K562 (cell line): ENCODE data around the gene SKOR1. TPM values are rescaled to one million over a fixed set of nuclear protein-coding genes. Genes with fewer than 3 reads are reported as not detected.

Source experiments
- ATAC-seq: fragments of 200-7000 bp; cut with Tn5 transposase; 3 replicates; pipeline ENCODE4 v1.9.1; 2020; ENCODE audit warnings: moderate library complexity
- BruUV-seq: library from RNA; stranded (reverse); fragments of 400-500 nt; replicated peaks from 2 replicates; lab custom pipeline; 2021; lab: Mats Ljungman, UMichigan
- CTCF ChIA-PET: fragments of 300-600 bp; formaldehyde crosslinking; extraction: SDS; loops from one replicate; lab custom pipeline; 2021; ENCODE audit warnings: low intra/inter-chr PET ratio; lab: Yijun Ruan, JAX
- POLR2A ChIA-PET: fragments of 300-600, 350-650 bp; sonication (Branson Sonifier 250); formaldehyde crosslinking; extraction: SDS; loops from one replicate; lab custom pipeline; 2021; ENCODE audit warnings: antibody characterized with exemption, inconsistent platforms; lab: Yijun Ruan, JAX
- DNase-seq, 4 experiments: peaks; one replicate each; pipeline versions ENCODE4 v3.0.0 to v3.0.0-alpha.2; 2011 to 2018; ENCODE audit warnings: low spot score in 3 of 4, mixed read lengths in 3 of 4; ENCODE audit errors: extremely low read depth in 1 of 4
- FAIRE-seq: peaks from 2 replicates; lab custom pipeline; 2011; peaks lifted over from hg19 to GRCh38; lab: Jason Lieb, UNC
- H2AFZ ChIP-seq: 2 replicates; pipeline ENCODE4 v1.6.0; 2011; ENCODE audit warnings: low read depth, low read length, control low read depth, inconsistent platforms
- H3K27ac ChIP-seq: fragments of 200-600 bp; 3 replicates; pipeline ENCODE4 v1.8.0; 2011; ENCODE audit warnings: low read depth, mild to moderate bottlenecking, control low read depth, inconsistent platforms, low read length, moderate library complexity, mixed read lengths; ENCODE audit errors: extremely low read depth
- H3K27me3 ChIP-seq, 2 experiments: fragments of 300-600 bp in 1 of 2; 2 replicates in 1 of 2; 3 replicates in 1 of 2; pipeline versions ENCODE4 v1.6.0 to v1.8.0; 2011; ENCODE audit warnings: inconsistent platforms in 2 of 2, low read length in 2 of 2, mild to moderate bottlenecking in 1 of 2, mixed read lengths in 1 of 2, moderate library complexity in 1 of 2; ENCODE audit not compliant: control insufficient read depth in 2 of 2, insufficient read depth in 2 of 2
- H3K36me3 ChIP-seq: fragments of 300-600 bp; 3 replicates; pipeline ENCODE4 v1.8.0; 2011; ENCODE audit warnings: mild to moderate bottlenecking, low read length, inconsistent platforms; ENCODE audit not compliant: control insufficient read depth, insufficient read depth
- H3K4me1 ChIP-seq, 2 experiments: fragments of 200-600 bp in 1 of 2; replicated peaks in 1 of 2; 2 replicates in 1 of 2; 3 replicates in 1 of 2; pipeline versions ENCODE4 v1.5.1 to v1.8.0; 2011; ENCODE audit warnings: inconsistent platforms in 2 of 2, low read length in 2 of 2, mild to moderate bottlenecking in 1 of 2, mixed read lengths in 1 of 2, moderate library complexity in 1 of 2; ENCODE audit not compliant: control insufficient read depth in 2 of 2, insufficient read depth in 2 of 2
- H3K4me2 ChIP-seq: 2 replicates; pipeline ENCODE4 v1.6.1; 2011; ENCODE audit warnings: low read length, control low read depth, inconsistent platforms, mixed read lengths; ENCODE audit not compliant: insufficient read depth
- H3K4me3 ChIP-seq: fragments of 200-600 bp; sonication (generic), shearing (Covaris generic); 2 replicates; pipeline ENCODE4 v1.5.1; 2016; ENCODE audit warnings: control low read depth, inconsistent platforms
- H3K79me2 ChIP-seq: fragments of 200-600 bp; 3 replicates; pipeline ENCODE4 v1.8.0; 2011; ENCODE audit warnings: low read length, inconsistent platforms; ENCODE audit not compliant: control insufficient read depth, insufficient read depth
- H3K9ac ChIP-seq, 2 experiments: 2 replicates each; pipeline versions ENCODE4 v1.6.0 to v1.6.1; 2011; ENCODE audit warnings: low read depth in 2 of 2, low read length in 2 of 2, control low read depth in 1 of 2, inconsistent platforms in 1 of 2, mild to moderate bottlenecking in 1 of 2, mixed read lengths in 1 of 2; ENCODE audit not compliant: insufficient read depth in 1 of 2
- H3K9me1 ChIP-seq: one replicate; pipeline ENCODE4 v1.6.0; 2011; ENCODE audit warnings: inconsistent platforms, mild to moderate bottlenecking, low read length, moderate library complexity; ENCODE audit not compliant: control insufficient read depth, insufficient read depth
- H3K9me3 ChIP-seq: replicated peaks from 2 replicates; pipeline ENCODE4 v1.5.1; 2011; ENCODE audit warnings: low read depth, low read length, inconsistent platforms; ENCODE audit not compliant: control insufficient read depth, insufficient read depth
- H4K20me1 ChIP-seq: replicated peaks from 2 replicates; pipeline ENCODE4 v1.6.1; 2011; ENCODE audit warnings: low read length, inconsistent platforms, mixed read lengths; ENCODE audit not compliant: control insufficient read depth, insufficient read depth
- ATF7 ChIP-seq: fragments of 450-650 bp; IDR thresholded peaks from 2 replicates; pipeline ENCODE4 v1.7.1; 2014; ENCODE audit warnings: mild to moderate bottlenecking, moderate library complexity
- HNRNPL ChIP-seq: fragments of 200-400 bp; formaldehyde crosslinking; IDR thresholded peaks from 2 replicates; pipeline ENCODE4 v1.6.1; 2017; ENCODE audit warnings: low read depth, mild to moderate bottlenecking, low read length
- MEF2D ChIP-seq: conservative IDR thresholded peaks from 2 replicates; pipeline ENCODE4 v1.6.1; 2016; ENCODE audit warnings: low read depth, missing genetic modification characterization, missing compliant biosample characterization
- RNF2 ChIP-seq: sonication (generic); IDR thresholded peaks from 2 replicates; pipeline ENCODE4 v1.6.1; 2016
- SMAD1 ChIP-seq: fragments of 150-350 bp; IDR thresholded peaks from 2 replicates; pipeline ENCODE4 v1.6.1; 2014; ENCODE audit warnings: low read length, low read depth; ENCODE audit not compliant: partially characterized antibody
- ZNF146 ChIP-seq: IDR thresholded peaks from one replicate; pipeline ENCODE4 v1.6.1; 2018; ENCODE audit warnings: missing compliant biosample characterization; ENCODE audit not compliant: unreplicated experiment
- ZNF174 ChIP-seq: fragments of 250-450 bp; sonication (Bioruptor Pico); IDR thresholded peaks from 2 replicates; pipeline ENCODE4 v1.4.0; 2020; ENCODE audit warnings: mild to moderate bottlenecking
- ZNF316 ChIP-seq: fragments of 450-650 bp; IDR thresholded peaks from 2 replicates; pipeline ENCODE4 v1.6.1; 2016
- ZNF354B ChIP-seq: fragments of 250-450 bp; sonication (Bioruptor Pico); IDR thresholded peaks from 2 replicates; pipeline ENCODE4 v1.4.0; 2020
- WGBS: fragments of 100-300 bp; shearing (Covaris generic); methylation state at CpG from one replicate; pipeline ENCODE4 v1.1.6; 2016; ENCODE audit warnings: low coverage, mixed read lengths; ENCODE audit not compliant: insufficient coverage; ENCODE audit errors: missing lambda C conversion rate; 5-methylcytosine and 5-hydroxymethylcytosine counted together
- in situ Hi-C: fragments of 300-500 bp; cut with MboI; formaldehyde crosslinking; loops from 4 replicates; pipeline ENCODE4 v1.15.0; 2018; ENCODE audit warnings: inconsistent platforms, mixed read lengths
- intact Hi-C: fragments of 100-400 bp; cut with micrococcal nuclease; formaldehyde crosslinking; loops from 2 replicates; pipeline ENCODE4 v1.14.2; 2022
- polyA plus RNA-seq, 8 experiments: library from polyadenylated mRNA; depleted of rRNA in 4 of 8; stranded (reverse) in 5 of 8; unstranded in 3 of 8; fragments of >200 nt; fragmentation: Nextera tagmentation in 2 of 8; fragmentation: Illumina TruSeq in 1 of 8; extraction: Ambion mirVana in 2 of 8; extraction: Trizol in 1 of 8; gene quantifications; 2 replicates each; pipeline versions ENCODE4 v1.2.1 to v1.2.3, GENCODE V29; 2011 to 2014; ENCODE audit warnings: inconsistent platforms in 1 of 8, missing spikeins in 1 of 8
- total RNA-seq, 7 experiments: library from RNA; depleted of rRNA in 6 of 7; stranded (reverse); fragments of >200 nt in 6 of 7; fragmentation: Illumina TruSeq in 2 of 7; extraction: Trizol in 2 of 7; gene quantifications; 2 replicates each; pipeline versions ENCODE4 v1.2.1 to v1.2.3, GENCODE V29; 2011 to 2021; ENCODE audit warnings: low replicate concordance in 1 of 7
- TF ChIP-seq, protein P1 (sequence below): sonication (generic); formaldehyde crosslinking; IDR thresholded peaks from 2 replicates; pipeline ENCODE4 v1.8.0; 2022; ENCODE audit warnings: mild to moderate bottlenecking, missing genetic modification reagents

The SKOR1 gene
- total and polyA plus RNA-seq, 9 of the 15 experiments (the other 6 are each of a cell fraction or from before 2014, with no cell fraction given) = 0.04 to 0.41 (median 0.09) TPM; not detected in 3

DNA sequence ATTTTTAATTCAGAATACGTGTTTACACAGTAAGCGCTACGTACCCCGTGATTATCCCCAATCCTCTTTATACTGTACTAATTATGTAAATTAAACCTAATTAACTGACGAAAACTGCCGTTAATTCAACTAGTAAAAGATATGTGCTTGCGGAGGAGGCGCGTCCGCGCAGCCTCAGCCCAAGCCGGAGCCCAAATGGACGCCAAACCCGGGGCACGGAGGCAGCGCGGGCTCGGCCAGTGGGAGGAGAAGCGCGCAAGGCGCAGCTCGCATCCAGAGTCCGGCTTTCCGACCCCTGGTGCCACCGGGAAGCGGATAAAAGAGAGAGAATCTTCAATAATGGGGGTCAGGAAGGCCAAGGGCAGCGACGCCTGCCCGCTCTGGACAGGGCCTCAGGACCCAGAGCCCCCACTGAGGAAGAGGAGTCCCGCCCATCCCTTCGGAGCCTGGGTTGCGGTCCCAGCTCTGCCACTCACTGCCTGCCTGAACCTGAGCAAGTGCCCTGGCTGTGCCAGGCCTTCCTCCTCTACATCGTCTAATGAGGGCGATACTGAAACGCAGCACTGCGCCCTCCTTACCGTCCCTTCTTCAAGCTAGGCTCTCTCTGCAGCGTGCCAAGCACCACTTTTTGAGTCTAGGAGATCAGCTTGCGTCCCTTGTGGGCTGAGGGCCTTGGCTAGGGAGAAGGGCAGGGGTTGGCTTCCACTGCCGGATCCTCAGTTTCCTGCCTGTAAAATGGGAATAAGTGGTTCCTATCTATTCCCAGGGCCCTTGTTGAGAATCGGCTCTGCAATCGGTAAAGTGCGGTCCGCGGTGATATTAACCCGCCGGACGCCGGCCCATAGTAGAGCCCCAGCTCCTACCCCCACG lies 5.0 kb upstream of the SKOR1 start:
- H4K20me1 ChIP-seq = peaks cover 8% of the 10 kb centered on the region
- H3K4me3 ChIP-seq = no peak overlapping the region
- ATAC-seq (no peak), FAIRE-seq (no peak), DNase-seq (no peak)
- no peak for TF ChIP-seq ZNF146 (CRISPR knock-in tag)
- no peak for TF ChIP-seq HNRNPL
- TF ChIP-seq ZNF354B = no peak
- TF ChIP-seq, protein P1, sequence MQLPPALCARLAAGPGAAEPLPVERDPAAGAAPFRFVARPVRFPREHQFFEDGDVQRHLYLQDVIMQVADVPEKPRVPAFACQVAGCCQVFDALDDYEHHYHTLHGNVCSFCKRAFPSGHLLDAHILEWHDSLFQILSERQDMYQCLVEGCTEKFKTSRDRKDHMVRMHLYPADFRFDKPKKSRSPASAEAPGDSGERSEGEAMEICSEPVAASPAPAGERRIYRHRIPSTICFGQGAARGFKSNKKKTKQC (CRISPR knock-in tag) = no peak
- no peak for TF ChIP-seq ZNF316
- no peak for TF ChIP-seq SMAD1
- no peak for TF ChIP-seq ZNF174
- no peak for TF ChIP-seq ATF7
- TF ChIP-seq MEF2D (tag) = no peak
- TF ChIP-seq RNF2 = no peak
- peaks cover 35 to 68% of the 10 kb centered on the region in 2 experiments; a peak in 4 of 5 replicates for H3K27me3 ChIP-seq
- no peak overlapping the region for H2AFZ ChIP-seq
- H3K36me3 ChIP-seq = no peaks in the 10 kb centered on the region
- no peak overlapping the region for H3K9ac ChIP-seq
- CTCF ChIA-PET = no interaction called here
- WGBS = 60% methylated on average over 47 of the region's 50 CpGs
- in situ Hi-C loops = no loop called here
- H3K79me2 ChIP-seq = no peaks in the 10 kb centered on the region
- H3K9me1 ChIP-seq = no peaks in the 10 kb centered on the region
- POLR2A ChIA-PET = interaction anchor here (1.7 kb wide), 1 partner anchor 10 kb away, joined by 6 read pairs; no protein-coding TSS in a partner anchor
- peaks cover 0 to 37% of the 10 kb centered on the region in 2 experiments; a peak in 2 of 5 replicates for H3K4me1 ChIP-seq
- H3K9me3 ChIP-seq = no peaks in the 10 kb centered on the region; the same call in 1 of the 2 replicates
- BruUV-seq = no TSS peak
- no peak overlapping the region for H3K27ac ChIP-seq
- intact Hi-C loops = no loop called here
- H3K4me2 ChIP-seq = no peak overlapping the region
